HepG2 (cell line): Measurements from ENCODE around the gene CDR2L. TPM values are rescaled to one million over a fixed set of nuclear protein-coding genes. Genes with fewer than 3 reads are reported as not detected.

ENCODE experiments used
- BRF2 ChIP-seq: sonication (generic); formaldehyde crosslinking; IDR thresholded peaks from 2 replicates; pipeline ENCODE4 v1.8.1; 2022; ENCODE audit warnings: mild to moderate bottlenecking, missing genetic modification reagents
- DPF2 ChIP-seq: sonication (generic); formaldehyde crosslinking; IDR thresholded peaks from 2 replicates; pipeline ENCODE4 v1.4.0; 2020; ENCODE audit warnings: mild to moderate bottlenecking, low read depth, missing genetic modification reagents, borderline replicate concordance
- FOXO4 ChIP-seq: sonication (generic); formaldehyde crosslinking; conservative IDR thresholded peaks from 2 replicates; pipeline ENCODE4 v1.8.1; 2023; ENCODE audit warnings: missing genetic modification reagents
- GATAD1 ChIP-seq: IDR thresholded peaks from 2 replicates; pipeline ENCODE4 v1.6.1; 2016; ENCODE audit warnings: missing genetic modification reagents, missing compliant biosample characterization
- HDAC1 ChIP-seq: sonication (generic); formaldehyde crosslinking; IDR thresholded peaks from 2 replicates; pipeline ENCODE4 v1.5.1; 2020; ENCODE audit warnings: mild to moderate bottlenecking, missing genetic modification reagents
- HDAC2 ChIP-seq: sonication (generic); formaldehyde crosslinking; IDR thresholded peaks from 2 replicates; pipeline ENCODE4 v1.4.0; 2020; ENCODE audit warnings: missing genetic modification reagents
- HNRNPL ChIP-seq: fragments of 200-400 bp; formaldehyde crosslinking; IDR thresholded peaks from 2 replicates; pipeline ENCODE4 v1.6.1; 2017; ENCODE audit warnings: mild to moderate bottlenecking, low read depth, low read length
- JUND ChIP-seq: sonication (generic); formaldehyde crosslinking; IDR thresholded peaks from 2 replicates; pipeline ENCODE4 v1.8.0; 2022; ENCODE audit warnings: mild to moderate bottlenecking, missing genetic modification reagents
- KLF16 ChIP-seq, 2 experiments: sonication (generic) in 1 of 2; formaldehyde crosslinking in 1 of 2; IDR thresholded peaks; 2 replicates each; pipeline versions ENCODE4 v1.6.1 to v1.8.0; 2016 to 2023; ENCODE audit warnings: missing genetic modification reagents in 2 of 2, missing compliant biosample characterization in 1 of 2
- MED13 ChIP-seq: sonication (generic); formaldehyde crosslinking; IDR thresholded peaks from 2 replicates; pipeline ENCODE4 v1.5.0; 2020; ENCODE audit warnings: missing genetic modification reagents
- SAP130 ChIP-seq: IDR thresholded peaks from 2 replicates; pipeline ENCODE4 v1.6.1; 2016; ENCODE audit warnings: low read depth
- SIN3B ChIP-seq: fragments of 150-350 bp; IDR thresholded peaks from 2 replicates; pipeline ENCODE4 v1.6.1; 2014; ENCODE audit warnings: low read length
- SNRNP70 ChIP-seq: fragments of 200-400 bp; formaldehyde crosslinking; IDR thresholded peaks from 2 replicates; pipeline ENCODE4 v1.6.1; 2017; ENCODE audit warnings: mild to moderate bottlenecking, low read depth, low read length, moderate library complexity
- SP1 ChIP-seq, 2 experiments: fragments of 450-650 bp in 1 of 2; sonication (generic) in 1 of 2; formaldehyde crosslinking in 1 of 2; IDR thresholded peaks; 2 replicates each; pipeline versions ENCODE4 v1.4.0 to v1.6.1; 2016 to 2020; ENCODE audit warnings: missing genetic modification reagents in 1 of 2
- ZFP91 ChIP-seq: sonication (generic); formaldehyde crosslinking; IDR thresholded peaks from 2 replicates; pipeline ENCODE4 v1.9.0; 2022; ENCODE audit warnings: missing genetic modification reagents, mild to moderate bottlenecking, borderline replicate concordance
- ZNF124 ChIP-seq: sonication (generic); formaldehyde crosslinking; IDR thresholded peaks from 2 replicates; pipeline ENCODE4 v1.4.0; 2020; ENCODE audit warnings: missing genetic modification reagents
- ZNF224 ChIP-seq: sonication (generic); formaldehyde crosslinking; IDR thresholded peaks from 2 replicates; pipeline ENCODE4 v1.5.0; 2020; ENCODE audit warnings: mild to moderate bottlenecking, missing genetic modification reagents
- ZNF232 ChIP-seq: sonication (generic); formaldehyde crosslinking; IDR thresholded peaks from 2 replicates; pipeline ENCODE4 v1.4.0; 2020; ENCODE audit warnings: missing genetic modification reagents, borderline replicate concordance
- ZNF691 ChIP-seq: sonication (generic); formaldehyde crosslinking; IDR thresholded peaks from 2 replicates; pipeline ENCODE4 v1.4.0; 2020; ENCODE audit warnings: missing genetic modification reagents, low read depth, mild to moderate bottlenecking, borderline replicate concordance
- ZSCAN5A ChIP-seq: sonication (generic); formaldehyde crosslinking; IDR thresholded peaks from 2 replicates; pipeline ENCODE4 v1.8.0; 2022; ENCODE audit warnings: mild to moderate bottlenecking, missing genetic modification reagents, borderline replicate concordance
- polyA plus RNA-seq, 8 experiments: library from polyadenylated mRNA; depleted of rRNA in 3 of 8; stranded (reverse) in 7 of 8; unstranded in 1 of 8; fragments of >200 nt; fragmentation: Illumina TruSeq in 4 of 8; extraction: Trizol in 4 of 8; gene quantifications; 2 replicates each; pipeline versions ENCODE4 v1.2.1 to v1.2.3, GENCODE V29; 2011 to 2016; ENCODE audit warnings: low read depth in 4 of 8, missing spikeins in 1 of 8, mixed read lengths in 1 of 8; ENCODE audit not compliant: insufficient read depth in 1 of 8
- total RNA-seq, 5 experiments: library from RNA; depleted of rRNA; stranded (reverse); fragments of >200 nt; fragmentation: Illumina TruSeq; extraction: Trizol; gene quantifications; 2 replicates each; pipeline ENCODE4 v1.2.3, GENCODE V29; 2016; ENCODE audit warnings: low read depth in 1 of 5

The CDR2L gene
- total and polyA plus RNA-seq, 2 of the 13 experiments (the other 11 are each of a cell fraction or from before 2014, with no cell fraction given): 1.9 to 2.1 TPM

GRCh38 chr17:74972107-74972972, 15.1 kb upstream of the CDR2L start, which contains the start of gene HID1 (continued):
- TF ChIP-seq BRF2 (no peak), ZFP91 (CRISPR knock-in tag) (peak; percentile 64; the same call in 1 of the 2 replicates), SAP130 (peak; percentile 94), ZNF232 (0 out of 2 replicates have a peak, but pooled peaks have one; percentile 67), GATAD1 (CRISPR knock-in tag) (peak; percentile 60), KLF16 (CRISPR knock-in tag; IDR thresholded peaks at IDR 0.05) (0 out of 4 replicates have a peak, but pooled peaks of 1 of the 2 experiments have one; percentile 35), ZNF691 (CRISPR knock-in tag) (0 out of 2 replicates have a peak, but pooled peaks have one; percentile 18), JUND (CRISPR knock-in tag) (0 out of 2 replicates have a peak, but pooled peaks have one; percentile 34), HNRNPL (peak; percentile 93; the same call in 1 of the 2 replicates), SP1 (IDR thresholded peaks at IDR 0.05) (no peak), SP1 (CRISPR knock-in tag; IDR thresholded peaks at IDR 0.05) (0 out of 2 replicates have a peak, but pooled peaks have one; percentile 18), MED13 (CRISPR knock-in tag) (peak; percentile 32; the same call in 1 of the 2 replicates), ZSCAN5A (no peak), ZNF224 (CRISPR knock-in tag) (no peak), SNRNP70 (no peak), ZNF124 (CRISPR knock-in tag) (no peak), FOXO4 (CRISPR knock-in tag) (0 out of 2 replicates have a peak, but pooled peaks have one; percentile 88), HDAC1 (CRISPR knock-in tag) (peak; percentile 66; the same call in 1 of the 2 replicates), SIN3B (no peak), HDAC2 (CRISPR knock-in tag) (peak; percentile 76), DPF2 (CRISPR knock-in tag) (peak; percentile 73; the same call in 1 of the 2 replicates)
